ENCODE measurements around the gene POSTN. TPM values are rescaled to one million over a fixed set of nuclear protein-coding genes. Genes with fewer than 3 reads are reported as not detected.
"Not testable (repeated sequence)": the region's sequence is repeated elsewhere in the genome, so short reads cannot be mapped to it uniquely, and the experiment has no call there.

Gene POSTN
- polyA plus RNA-seq, 3 donors = 3.8 to 44.0 (median 29.4) TPM

- 60 to 77% (median 69%) methylated on average over 3 of the region's 3 CpGs for WGBS, 3 donors
- no peak overlapping the region for H3K27ac ChIP-seq (ENCODE audit: low read depth, low read length)
Observed at GRCh38 chr13:37601648-37602440, 3.3 kb upstream of the POSTN start.

GRCh38 chr13:37599519-37599918 is 951 bp upstream of the POSTN start:
- H3K27ac ChIP-seq (ENCODE audit: low read depth, low read length) = no peak overlapping the region
- 52 to 73% (median 65%) methylated on average over 2 of the region's 2 CpGs for WGBS, 3 donors

- 46 to 61% (median 52%) methylated on average over 2 of the region's 2 CpGs for WGBS, 3 donors
- no peak overlapping the region for H3K27ac ChIP-seq (ENCODE audit: low read depth, low read length)
Observed at GRCh38 chr13:37597477-37598025, 1.0 kb downstream of the POSTN start.

GRCh38 chr13:37596805-37597204 is 1.8 kb downstream of the POSTN start:
- WGBS, 3 donors = 45 to 57% (median 53%) methylated on average over 3 of the region's 3 CpGs
- H3K27ac ChIP-seq (ENCODE audit: low read depth, low read length) = no peak overlapping the region

- no peak overlapping the region for H3K27ac ChIP-seq (ENCODE audit: low read depth, low read length)
Observed at GRCh38 chr13:37595162-37595561, 3.4 kb downstream of the POSTN start.

DNA sequence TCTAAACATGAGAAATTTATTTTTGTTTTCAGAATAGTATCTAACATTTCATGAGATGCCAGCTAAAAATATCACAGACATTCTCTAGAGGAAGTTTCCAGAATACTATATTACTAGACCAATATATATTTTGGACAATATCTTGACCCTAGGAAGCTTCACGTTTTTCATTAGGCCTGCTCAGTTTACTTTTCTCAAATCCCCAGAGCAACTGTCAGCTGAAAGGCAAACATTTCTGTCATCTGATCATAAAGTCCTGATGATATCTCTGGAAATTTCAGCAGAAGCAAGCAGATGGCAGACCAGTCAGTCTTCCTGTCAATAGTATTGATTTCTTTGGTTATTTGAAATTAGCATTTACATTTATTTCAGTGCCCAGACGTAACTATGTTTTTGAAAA is 4.0 kb downstream of the POSTN start:
- 35 to 62% (median 57%) methylated on average over 2 of the region's 2 CpGs for WGBS, 3 donors

GRCh38 chr13:37589381-37589780 is 9.2 kb downstream of the POSTN start:
- WGBS, 3 donors = 72 to 89% (median 82%) methylated on average over 4 of the region's 4 CpGs
- H3K27ac ChIP-seq (ENCODE audit: low read depth, low read length) = not testable (repeated sequence)

More for the DNA sequence above, 4.0 kb downstream of the POSTN start:
- no peak overlapping the region for H3K27ac ChIP-seq (ENCODE audit: low read depth, low read length)

DNA sequence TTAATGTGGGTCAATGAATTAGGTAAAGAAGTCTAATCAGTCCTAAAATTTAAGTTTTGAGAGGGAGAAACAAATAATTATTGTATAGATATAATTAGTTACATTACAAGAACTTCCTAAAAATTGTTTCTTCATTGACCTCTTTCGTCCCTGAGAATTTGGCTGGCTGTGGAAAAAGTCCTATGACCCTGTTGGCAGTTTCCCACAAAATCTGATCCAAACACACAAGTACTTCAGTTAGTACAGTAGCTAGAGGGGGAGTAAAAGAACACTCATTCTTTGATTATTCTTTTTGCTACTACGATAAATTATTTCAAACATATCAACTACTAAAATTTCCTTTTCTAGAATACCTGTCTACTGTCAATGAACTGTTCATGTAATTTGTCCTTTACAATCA is 11.3 kb downstream of the POSTN start:
- H3K27ac ChIP-seq (ENCODE audit: low read depth, low read length) = no peak overlapping the region
- 44 to 54% (median 51%) methylated on average over 2 of the region's 2 CpGs for WGBS, 3 donors

- H3K27ac ChIP-seq (ENCODE audit: low read depth, low read length) = no peak overlapping the region
- 79 to 90% (median 90%) methylated on average over 4 of the region's 4 CpGs for WGBS, 3 donors
Observed at GRCh38 chr13:37586164-37586563, 12.4 kb downstream of the POSTN start.

- no peak overlapping the region for H3K27ac ChIP-seq (ENCODE audit: low read depth, low read length)
- WGBS, 3 donors = 45 to 71% (median 50%) methylated on average over 1 of the region's 1 CpG
Observed at GRCh38 chr13:37585541-37585940, 13.0 kb downstream of the POSTN start.

DNA sequence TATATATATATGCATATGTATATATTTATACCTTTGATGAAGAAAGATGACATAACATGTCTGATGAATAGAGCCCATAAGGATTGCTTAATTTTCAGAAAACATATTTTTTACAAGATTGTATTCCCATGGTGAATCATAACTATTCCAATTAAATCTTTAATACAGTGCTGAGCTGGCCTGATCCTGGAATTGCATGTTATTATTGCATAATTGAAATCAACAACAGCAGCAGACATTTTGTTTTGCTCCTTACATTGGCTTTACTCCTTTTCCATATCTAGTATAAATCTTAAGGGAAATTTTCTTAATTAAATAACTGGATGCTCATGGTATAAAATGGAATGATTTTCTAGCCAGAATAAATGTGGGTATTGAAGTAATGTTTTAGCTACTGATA is 22.0 kb downstream of the POSTN start:
- H3K27ac ChIP-seq (ENCODE audit: low read depth, low read length) = no peak overlapping the region

DNA sequence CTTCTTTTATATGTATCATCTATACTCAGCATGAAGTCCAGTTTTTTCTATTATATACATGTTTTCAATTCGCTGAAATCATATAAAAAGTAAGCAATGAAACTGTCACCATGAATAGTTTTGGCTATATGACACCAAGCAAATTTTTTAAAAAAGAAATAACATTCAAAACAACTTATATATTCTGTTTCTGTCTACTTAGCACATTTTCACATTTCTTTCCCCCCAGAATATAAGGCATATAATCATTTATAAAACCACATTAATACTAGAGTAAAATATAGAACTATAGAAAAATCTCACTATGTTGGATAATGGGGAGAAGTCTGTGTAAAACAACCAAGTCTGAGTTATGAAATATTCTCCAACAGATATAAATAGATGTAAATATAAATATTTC is 33.1 kb downstream of the POSTN start:
- WGBS, 3 donors = 55 to 84% (median 80%) methylated on average over 1 of the region's 1 CpG
- H3K27ac ChIP-seq (ENCODE audit: low read depth, low read length) = no peak overlapping the region

GRCh38 chr13:37561031-37561430 is 37.5 kb downstream of the POSTN start:
- no peak overlapping the region for H3K27ac ChIP-seq (ENCODE audit: low read depth, low read length)
- WGBS, 3 donors = 81 to 89% (median 89%) methylated on average over 2 of the region's 2 CpGs

GRCh38 chr13:37560526-37560925 is 38.0 kb downstream of the POSTN start:
- 75 to 89% (median 81%) methylated on average over 3 of the region's 3 CpGs for WGBS, 3 donors
- H3K27ac ChIP-seq (ENCODE audit: low read depth, low read length) = no peak overlapping the region

DNA sequence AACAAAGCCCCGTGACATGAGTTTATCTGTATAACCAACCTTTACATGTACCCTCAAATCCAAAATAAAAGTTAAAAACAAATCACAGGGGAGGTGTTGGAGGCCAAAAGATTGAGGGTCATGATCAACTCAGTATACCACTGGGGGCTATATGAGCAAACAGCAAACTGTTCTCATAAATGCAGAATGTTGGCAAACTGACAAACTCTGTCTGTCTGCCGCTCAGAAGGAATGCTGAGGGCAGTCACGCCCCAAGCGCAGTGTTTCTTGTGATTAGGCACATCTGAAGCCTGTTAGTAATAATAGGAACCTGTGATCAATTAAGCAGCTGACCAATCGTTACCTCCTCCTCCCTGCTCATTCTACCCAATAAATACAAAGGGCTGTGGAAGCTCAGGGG is 39.8 kb downstream of the POSTN start:
- not testable (repeated sequence) for H3K27ac ChIP-seq (ENCODE audit: low read depth, low read length)
- WGBS, 3 donors = 78 to 83% (median 81%) methylated on average over 5 of the region's 5 CpGs

DNA sequence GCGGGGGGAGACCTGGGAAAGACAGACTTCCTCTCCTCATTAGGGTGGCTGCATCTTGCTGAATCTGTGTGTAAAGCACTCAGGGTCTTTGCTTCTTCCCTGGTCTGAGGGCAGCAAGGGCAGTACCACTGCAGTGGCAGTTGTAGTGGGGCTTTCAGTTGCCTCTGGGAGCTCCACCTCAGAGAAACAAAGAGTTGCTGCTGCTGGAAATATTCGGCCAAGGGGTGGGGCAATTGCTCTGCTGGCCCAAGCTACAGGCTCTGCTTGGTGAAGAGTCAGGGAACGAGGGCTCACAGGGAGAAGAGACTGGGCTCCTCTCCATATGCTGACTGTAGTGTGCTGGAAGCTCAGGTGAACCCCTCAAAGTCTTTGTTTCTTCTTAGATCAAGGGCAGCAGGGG is 52.5 kb downstream of the POSTN start:
- WGBS, 3 donors = 56 to 75% (median 63%) methylated on average over 3 of the region's 3 CpGs
- no peak overlapping the region for H3K27ac ChIP-seq (ENCODE audit: low read depth, low read length)

DNA sequence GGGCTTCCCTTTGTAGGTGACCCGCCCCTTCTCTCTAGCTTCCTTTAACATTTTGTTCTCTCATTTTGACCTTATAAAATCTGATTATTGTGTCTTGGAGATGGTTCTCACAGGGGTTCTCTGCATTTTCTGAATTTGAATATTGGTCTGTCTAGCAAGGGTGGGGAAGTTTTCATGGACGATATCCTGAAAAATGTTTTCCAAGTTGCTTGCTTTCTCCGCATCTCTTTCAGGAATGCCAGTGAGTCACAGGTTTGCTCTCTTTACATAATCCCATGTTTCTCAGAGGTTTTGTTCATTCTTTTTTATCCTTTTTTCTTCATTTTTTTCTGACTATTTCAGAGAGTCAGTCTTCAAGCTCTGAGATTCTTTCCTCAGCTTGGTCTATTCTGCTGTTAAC is 53.6 kb downstream of the POSTN start:
- no peak overlapping the region for H3K27ac ChIP-seq (ENCODE audit: low read depth, low read length)
- 91 to 97% (median 93%) methylated on average over 3 of the region's 3 CpGs for WGBS, 3 donors

GRCh38 chr13:37539976-37540605 is 58.5 kb downstream of the POSTN start:
- H3K27ac ChIP-seq (ENCODE audit: low read depth, low read length) = no peak overlapping the region
- 73 to 87% (median 74%) methylated on average over 3 of the region's 3 CpGs for WGBS, 3 donors

- H3K27ac ChIP-seq (ENCODE audit: low read depth, low read length) = no peak overlapping the region
- WGBS, 3 donors = 60 to 85% (median 75%) methylated on average over 2 of the region's 2 CpGs
Observed at GRCh38 chr13:37539170-37539569, 59.4 kb downstream of the POSTN start.

GRCh38 chr13:37535501-37535900 is 63.1 kb downstream of the POSTN start:
- WGBS, 3 donors = 58 to 67% (median 65%) methylated on average over 2 of the region's 2 CpGs
- H3K27ac ChIP-seq (ENCODE audit: low read depth, low read length) = no peak overlapping the region

Measured in adipose tissue (tissue), 3 donors.